HepG2 (cell line): ENCODE data around the gene SPRYD4. TPM values are rescaled to one million over a fixed set of nuclear protein-coding genes. Genes with fewer than 3 reads are reported as not detected.

ENCODE experiments used
- CBX5 ChIP-seq: sonication (generic); formaldehyde crosslinking; IDR thresholded peaks from 2 replicates; pipeline ENCODE4 v1.4.0; 2020; ENCODE audit warnings: missing genetic modification reagents, borderline replicate concordance
- FOXK1 ChIP-seq: sonication (generic); formaldehyde crosslinking; IDR thresholded peaks from 2 replicates; pipeline ENCODE4 v1.4.0; 2020; ENCODE audit warnings: low read depth, missing genetic modification reagents, borderline replicate concordance
- KDM4B ChIP-seq: sonication (generic); formaldehyde crosslinking; IDR thresholded peaks from 2 replicates; pipeline ENCODE4 v1.4.0; 2020; ENCODE audit warnings: missing genetic modification reagents
- NR2F6 ChIP-seq, 2 experiments: IDR thresholded peaks; 2 replicates each; pipeline ENCODE4 v1.6.1; 2016; ENCODE audit warnings: antibody characterized with exemption in 1 of 2, mild to moderate bottlenecking in 1 of 2
- RORA ChIP-seq: sonication (generic); formaldehyde crosslinking; IDR thresholded peaks from 2 replicates; pipeline ENCODE4 v1.5.0; 2020; ENCODE audit warnings: mild to moderate bottlenecking, missing genetic modification reagents, moderate library complexity
- SKI ChIP-seq: fragments of 450-650 bp; IDR thresholded peaks from one replicate; pipeline ENCODE4 v1.6.1; 2018; ENCODE audit warnings: mild to moderate bottlenecking; ENCODE audit not compliant: partially characterized antibody
- SNAPC2 ChIP-seq: sonication (generic); formaldehyde crosslinking; IDR thresholded peaks from 2 replicates; pipeline ENCODE4 v1.8.1; 2022; ENCODE audit warnings: mild to moderate bottlenecking, missing genetic modification reagents
- ZC3H4 ChIP-seq: sonication (generic); formaldehyde crosslinking; IDR thresholded peaks from 2 replicates; pipeline ENCODE4 v1.4.0; 2020; ENCODE audit warnings: missing genetic modification reagents, borderline replicate concordance
- ZKSCAN1 ChIP-seq: fragments of 150-350 bp; IDR thresholded peaks from 2 replicates; pipeline ENCODE4 v1.6.1; 2014; ENCODE audit warnings: low read length
- ZNF12 ChIP-seq: sonication (generic); formaldehyde crosslinking; IDR thresholded peaks from 2 replicates; pipeline ENCODE4 v1.5.0; 2020; ENCODE audit warnings: missing genetic modification reagents
- ZNF160 ChIP-seq: sonication (generic); formaldehyde crosslinking; IDR thresholded peaks from 2 replicates; pipeline ENCODE4 v1.8.0; 2022; ENCODE audit warnings: mild to moderate bottlenecking, inconsistent platforms, missing genetic modification reagents
- ZNF317 ChIP-seq: sonication (generic); formaldehyde crosslinking; IDR thresholded peaks from 2 replicates; pipeline ENCODE4 v1.5.0; 2020; ENCODE audit warnings: mild to moderate bottlenecking, missing genetic modification reagents
- polyA plus RNA-seq, 8 experiments: library from polyadenylated mRNA; depleted of rRNA in 3 of 8; stranded (reverse) in 7 of 8; unstranded in 1 of 8; fragments of >200 nt; fragmentation: Illumina TruSeq in 4 of 8; extraction: Trizol in 4 of 8; gene quantifications; 2 replicates each; pipeline versions ENCODE4 v1.2.1 to v1.2.3, GENCODE V29; 2011 to 2016; ENCODE audit warnings: low read depth in 4 of 8, missing spikeins in 1 of 8, mixed read lengths in 1 of 8; ENCODE audit not compliant: insufficient read depth in 1 of 8
- total RNA-seq, 5 experiments: library from RNA; depleted of rRNA; stranded (reverse); fragments of >200 nt; fragmentation: Illumina TruSeq; extraction: Trizol; gene quantifications; 2 replicates each; pipeline ENCODE4 v1.2.3, GENCODE V29; 2016; ENCODE audit warnings: low read depth in 1 of 5
- TF ChIP-seq, protein P1 (sequence below): sonication (generic); formaldehyde crosslinking; IDR thresholded peaks from 2 replicates; pipeline ENCODE4 v1.8.0; 2022; ENCODE audit warnings: low read depth, missing genetic modification reagents
- TF ChIP-seq, protein P2 (sequence below): sonication (generic); formaldehyde crosslinking; IDR thresholded peaks from 2 replicates; pipeline ENCODE4 v1.8.0; 2023; ENCODE audit warnings: mild to moderate bottlenecking, missing genetic modification reagents
- TF ChIP-seq, protein P3 (sequence below): IDR thresholded peaks from 2 replicates; pipeline ENCODE4 v1.6.1; 2018; ENCODE audit warnings: missing genetic modification reagents, mild to moderate bottlenecking, missing compliant biosample characterization
- TF ChIP-seq, protein P4 (sequence below): sonication (generic); formaldehyde crosslinking; IDR thresholded peaks from 2 replicates; pipeline ENCODE4 v1.4.0; 2020; ENCODE audit warnings: mild to moderate bottlenecking, missing genetic modification reagents

SPRYD4 gene
- total and polyA plus RNA-seq, 2 of the 13 experiments (the other 11 are each of a cell fraction or from before 2014, with no cell fraction given) = 3.9 to 4.5 TPM

DNA sequence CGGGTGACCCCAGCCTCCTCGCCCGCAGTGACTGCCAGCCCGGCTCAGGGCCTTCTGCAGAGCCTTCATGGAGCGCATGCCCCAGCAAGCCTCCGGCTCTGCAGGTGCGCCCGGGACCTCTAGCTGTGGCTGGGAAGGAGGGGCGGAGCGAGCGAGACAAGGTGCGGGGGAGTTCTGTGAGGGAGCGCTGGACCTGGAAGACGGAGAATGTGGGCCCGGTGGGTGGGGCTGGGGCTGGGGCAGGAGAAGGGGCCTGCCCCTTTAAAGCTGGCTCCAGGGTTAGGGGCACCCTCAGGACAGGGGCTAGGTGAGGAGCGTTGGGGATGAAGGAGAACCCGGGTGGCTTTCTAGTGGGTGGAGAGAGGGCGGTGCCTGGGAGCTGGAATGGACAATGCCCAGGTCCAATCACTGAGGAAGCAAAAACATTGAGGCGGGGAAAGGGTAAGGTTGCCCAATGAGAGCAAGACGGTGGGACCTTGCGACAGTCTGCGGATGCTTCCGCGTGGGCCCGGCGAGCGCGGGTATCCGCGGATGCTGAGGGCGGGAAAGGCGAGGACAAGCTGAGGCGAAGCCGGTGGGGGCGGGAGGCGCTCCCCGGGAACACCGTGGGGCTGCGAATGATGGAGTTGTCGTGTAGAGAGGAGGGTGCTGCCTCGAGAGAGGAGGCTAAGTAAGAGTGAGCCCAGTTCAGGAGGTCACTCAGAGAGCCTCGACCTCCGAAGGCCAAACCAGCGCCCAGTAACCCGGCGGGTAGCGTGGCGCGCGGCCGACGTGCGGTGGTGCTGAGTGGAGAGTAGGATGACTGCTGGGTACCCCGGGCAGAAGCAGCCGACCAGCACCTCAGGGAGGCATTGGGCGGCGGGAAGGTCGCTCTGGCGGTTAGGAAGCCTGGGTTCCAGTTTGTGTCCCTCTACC lies 19.9 kb downstream of the SPRYD4 start, which contains the start of gene GLS2 (continued):
- TF ChIP-seq KDM4B (no peak), ZNF317 (no peak), SNAPC2 (CRISPR knock-in tag) (no peak), CBX5 (no peak), ZNF12 (peak; percentile 75), RORA (CRISPR knock-in tag) (no peak), ZKSCAN1 (no peak), SKI (no peak), FOXK1 (CRISPR knock-in tag) (peak; percentile 18; the same call in 1 of the 2 replicates), ZNF160 (CRISPR knock-in tag) (peak; percentile 72; the same call in 1 of the 2 replicates), ZC3H4 (CRISPR knock-in tag) (no peak), NR2F6 (IDR thresholded peaks at IDR 0.05) (no peak), NR2F6 (CRISPR knock-in tag; IDR thresholded peaks at IDR 0.05) (peak; percentile 29; the same call in 1 of the 2 replicates)
- TF ChIP-seq, protein P1, sequence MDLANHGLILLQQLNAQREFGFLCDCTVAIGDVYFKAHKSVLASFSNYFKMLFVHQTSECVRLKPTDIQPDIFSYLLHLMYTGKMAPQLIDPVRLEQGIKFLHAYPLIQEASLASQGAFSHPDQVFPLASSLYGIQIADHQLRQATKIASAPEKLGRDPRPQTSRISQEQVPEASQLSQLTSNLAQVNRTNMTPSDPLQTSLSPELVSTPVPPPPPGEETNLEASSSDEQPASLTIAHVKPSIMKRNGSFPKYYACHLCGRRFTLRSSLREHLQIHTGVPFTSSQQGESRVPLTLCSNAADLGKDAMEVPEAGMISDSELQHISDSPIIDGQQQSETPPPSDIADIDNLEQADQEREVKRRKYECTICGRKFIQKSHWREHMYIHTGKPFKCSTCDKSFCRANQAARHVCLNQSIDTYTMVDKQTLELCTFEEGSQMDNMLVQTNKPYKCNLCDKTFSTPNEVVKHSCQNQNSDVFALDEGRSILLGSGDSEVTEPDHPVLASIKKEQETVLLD (CRISPR knock-in tag) = peak; percentile 45; the same call in 1 of the 2 replicates
- TF ChIP-seq, protein P2, sequence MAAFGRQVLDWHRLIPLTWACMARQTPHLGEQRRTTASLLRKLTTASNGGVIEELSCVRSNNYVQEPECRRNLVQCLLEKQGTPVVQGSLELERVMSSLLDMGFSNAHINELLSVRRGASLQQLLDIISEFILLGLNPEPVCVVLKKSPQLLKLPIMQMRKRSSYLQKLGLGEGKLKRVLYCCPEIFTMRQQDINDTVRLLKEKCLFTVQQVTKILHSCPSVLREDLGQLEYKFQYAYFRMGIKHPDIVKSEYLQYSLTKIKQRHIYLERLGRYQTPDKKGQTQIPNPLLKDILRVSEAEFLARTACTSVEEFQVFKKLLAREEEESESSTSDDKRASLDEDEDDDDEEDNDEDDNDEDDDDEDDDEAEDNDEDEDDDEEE (CRISPR knock-in tag) = no peak; the same call in 1 of the 2 replicates
- TF ChIP-seq, protein P3, sequence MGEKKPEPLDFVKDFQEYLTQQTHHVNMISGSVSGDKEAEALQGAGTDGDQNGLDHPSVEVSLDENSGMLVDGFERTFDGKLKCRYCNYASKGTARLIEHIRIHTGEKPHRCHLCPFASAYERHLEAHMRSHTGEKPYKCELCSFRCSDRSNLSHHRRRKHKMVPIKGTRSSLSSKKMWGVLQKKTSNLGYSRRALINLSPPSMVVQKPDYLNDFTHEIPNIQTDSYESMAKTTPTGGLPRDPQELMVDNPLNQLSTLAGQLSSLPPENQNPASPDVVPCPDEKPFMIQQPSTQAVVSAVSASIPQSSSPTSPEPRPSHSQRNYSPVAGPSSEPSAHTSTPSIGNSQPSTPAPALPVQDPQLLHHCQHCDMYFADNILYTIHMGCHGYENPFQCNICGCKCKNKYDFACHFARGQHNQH (CRISPR knock-in tag) = 0 out of 2 replicates have a peak, but pooled peaks have one; percentile 21
- TF ChIP-seq, protein P4, sequence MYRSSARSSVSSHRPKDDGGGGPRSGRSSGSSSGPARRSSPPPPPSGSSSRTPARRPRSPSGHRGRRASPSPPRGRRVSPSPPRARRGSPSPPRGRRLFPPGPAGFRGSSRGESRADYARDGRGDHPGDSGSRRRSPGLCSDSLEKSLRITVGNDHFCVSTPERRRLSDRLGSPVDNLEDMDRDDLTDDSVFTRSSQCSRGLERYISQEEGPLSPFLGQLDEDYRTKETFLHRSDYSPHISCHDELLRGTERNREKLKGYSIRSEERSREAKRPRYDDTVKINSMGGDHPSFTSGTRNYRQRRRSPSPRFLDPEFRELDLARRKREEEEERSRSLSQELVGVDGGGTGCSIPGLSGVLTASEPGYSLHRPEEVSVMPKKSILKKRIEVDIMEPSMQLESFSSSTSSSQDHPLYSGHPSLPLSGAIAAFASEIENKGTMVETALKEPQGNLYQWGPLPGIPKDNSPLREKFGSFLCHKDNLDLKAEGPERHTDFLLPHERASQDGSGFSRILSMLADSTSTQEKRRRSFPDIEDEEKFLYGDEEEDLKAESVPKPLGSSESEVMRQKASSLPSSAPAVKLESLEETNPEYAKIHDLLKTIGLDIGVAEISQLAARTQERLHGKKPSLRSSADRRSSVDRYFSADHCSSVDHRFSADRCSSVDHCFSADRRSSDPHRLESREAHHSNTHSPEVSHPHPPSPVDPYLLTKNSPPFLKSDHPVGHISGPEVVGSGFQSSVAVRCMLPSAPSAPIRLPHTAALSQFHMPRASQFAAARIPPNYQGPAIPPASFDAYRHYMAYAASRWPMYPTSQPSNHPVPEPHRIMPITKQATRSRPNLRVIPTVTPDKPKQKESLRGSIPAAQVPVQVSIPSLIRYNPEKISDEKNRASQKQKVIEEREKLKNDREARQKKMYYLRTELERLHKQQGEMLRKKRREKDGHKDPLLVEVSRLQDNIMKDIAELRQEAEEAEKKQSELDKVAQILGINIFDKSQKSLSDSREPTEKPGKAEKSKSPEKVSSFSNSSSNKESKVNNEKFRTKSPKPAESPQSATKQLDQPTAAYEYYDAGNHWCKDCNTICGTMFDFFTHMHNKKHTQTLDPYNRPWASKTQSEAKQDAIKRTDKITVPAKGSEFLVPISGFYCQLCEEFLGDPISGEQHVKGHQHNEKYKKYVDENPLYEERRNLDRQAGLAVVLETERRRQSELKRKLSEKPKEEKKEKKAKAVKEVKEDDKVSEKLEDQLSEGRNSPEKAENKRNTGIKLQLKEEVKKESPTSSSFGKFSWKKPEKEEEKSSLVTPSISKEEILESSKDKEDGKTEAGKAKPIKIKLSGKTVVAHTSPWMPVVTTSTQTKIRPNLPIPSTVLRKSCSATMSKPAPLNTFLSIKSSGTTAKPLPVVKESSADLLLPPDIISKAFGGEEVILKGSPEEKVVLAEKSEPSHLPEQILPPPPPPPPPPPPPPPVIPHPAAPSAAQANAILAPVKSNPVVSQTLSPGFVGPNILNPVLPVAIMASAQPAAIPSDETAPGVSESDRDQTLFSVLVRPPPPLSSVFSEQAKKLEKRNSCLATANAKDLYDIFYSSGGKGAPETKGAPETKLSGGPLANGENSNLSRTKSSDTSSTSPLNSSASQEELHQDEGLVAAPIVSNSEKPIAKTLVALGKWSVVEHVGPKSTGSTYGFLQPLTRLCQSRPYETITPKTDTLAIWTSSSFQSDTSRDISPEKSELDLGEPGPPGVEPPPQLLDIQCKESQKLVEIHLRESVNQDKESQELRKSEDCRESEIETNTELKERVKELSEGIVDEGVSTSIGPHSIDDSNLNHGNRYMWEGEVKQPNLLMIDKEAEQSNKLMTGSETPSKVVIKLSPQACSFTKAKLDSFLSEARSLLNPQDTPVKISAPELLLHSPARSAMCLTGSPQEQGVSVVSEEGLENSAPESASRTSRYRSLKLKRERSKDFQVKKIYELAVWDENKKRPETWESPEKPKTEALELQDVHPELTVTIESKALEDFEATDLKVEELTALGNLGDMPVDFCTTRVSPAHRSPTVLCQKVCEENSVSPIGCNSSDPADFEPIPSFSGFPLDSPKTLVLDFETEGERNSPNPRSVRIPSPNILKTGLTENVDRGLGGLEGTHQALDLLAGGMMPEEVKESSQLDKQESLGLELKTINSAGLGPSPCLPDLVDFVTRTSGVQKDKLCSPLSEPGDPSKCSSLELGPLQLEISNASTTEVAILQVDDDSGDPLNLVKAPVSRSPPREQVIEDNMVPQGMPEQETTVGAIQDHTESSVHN (CRISPR knock-in tag) = peak; percentile 88; the same call in 1 of the 2 replicates
